Peyer's patch (tissue), 4 donors: ENCODE results near the gene FMO4. TPM values are rescaled to one million over a fixed set of nuclear protein-coding genes. Genes with fewer than 3 reads are reported as not detected.

Experiments used
- DNase-seq, 3 donors: peaks; one replicate each; pipeline ENCODE4 v3.0.0-alpha.2; 2017 to 2019
- H3K27ac ChIP-seq, 4 donors: fragments of 200-600 bp; sonication (generic); one replicate each; pipeline ENCODE4 v1.5.1; 2016 to 2019
- H3K27me3 ChIP-seq, 2 donors: fragments of 200-600 bp; sonication (generic); one replicate each; pipeline ENCODE4 v1.5.1; 2019
- H3K36me3 ChIP-seq, 3 donors: fragments of 200-600 bp; sonication (generic); one replicate each; pipeline ENCODE4 v1.5.1; 2016 to 2019
- H3K4me1 ChIP-seq, 4 donors: fragments of 200-600 bp; sonication (generic); one replicate each; pipeline ENCODE4 v1.5.1; 2016 to 2019
- H3K4me3 ChIP-seq, 4 donors: fragments of 200-600 bp; sonication (generic); 1 replicate in 3 of 4; 2 replicates in 1 of 4; pipeline ENCODE4 v1.5.1; 2016 to 2019; ENCODE audit warnings: mild to moderate bottlenecking in 1 of 4
- H3K9me3 ChIP-seq, 4 donors: fragments of 200-600 bp; sonication (generic); one replicate each; pipeline ENCODE4 v1.5.1; 2016 to 2019; ENCODE audit warnings: mild to moderate bottlenecking in 1 of 4
- POLR2A ChIP-seq, 2 donors: fragments of 450-650 bp; IDR thresholded peaks; one replicate each; pipeline ENCODE4 v1.5.1; 2017; ENCODE audit warnings: antibody characterized with exemption in 2 of 2, mild to moderate bottlenecking in 2 of 2, moderate library complexity in 2 of 2
- total RNA-seq, 4 donors: library from RNA; depleted of rRNA; stranded (reverse); fragments of >200 nt; gene quantifications; one replicate each; pipeline ENCODE4 v1.1.0, GENCODE V29; 2016
- TF ChIP-seq, protein P1 (sequence below), 6 experiments: fragments of 450-650 bp in 4 of 6; fragments of 200-600 bp in 2 of 6; sonication (generic) in 1 of 6; IDR thresholded peaks; one replicate each; pipeline ENCODE4 v1.5.1; 2017 to 2019; ENCODE audit warnings: antibody characterized with exemption in 6 of 6, mild to moderate bottlenecking in 3 of 6, moderate library complexity in 1 of 6

The FMO4 gene
- total RNA-seq, 4 donors from 2014 or later: 9.9 to 33.8 (median 23.1) TPM

DNA sequence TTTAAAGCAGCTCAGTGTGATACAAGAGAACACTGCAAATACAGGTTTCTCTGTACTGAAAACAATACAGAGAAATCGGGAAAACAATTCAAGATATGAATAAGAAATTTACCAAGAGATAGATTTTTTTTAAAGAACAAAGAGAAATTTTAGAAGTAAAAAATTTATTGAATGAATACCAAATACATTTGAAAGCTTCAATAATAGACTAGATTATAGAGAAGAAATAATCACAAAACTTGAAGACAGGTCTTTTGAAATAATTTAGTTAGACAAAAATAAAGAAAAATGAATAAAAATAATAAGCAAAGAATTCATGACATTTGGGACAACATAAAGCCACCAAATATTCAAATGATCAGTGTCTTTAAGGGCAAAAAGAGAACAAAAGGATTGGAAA, 13.6 kb upstream of the FMO4 start:
- no peaks in the 10 kb centered on the region for H3K36me3 ChIP-seq
- no peak overlapping the region for H3K27ac ChIP-seq
- no peak for TF ChIP-seq POLR2A (IDR thresholded peaks at IDR 0.05)
- TF ChIP-seq, protein P1, sequence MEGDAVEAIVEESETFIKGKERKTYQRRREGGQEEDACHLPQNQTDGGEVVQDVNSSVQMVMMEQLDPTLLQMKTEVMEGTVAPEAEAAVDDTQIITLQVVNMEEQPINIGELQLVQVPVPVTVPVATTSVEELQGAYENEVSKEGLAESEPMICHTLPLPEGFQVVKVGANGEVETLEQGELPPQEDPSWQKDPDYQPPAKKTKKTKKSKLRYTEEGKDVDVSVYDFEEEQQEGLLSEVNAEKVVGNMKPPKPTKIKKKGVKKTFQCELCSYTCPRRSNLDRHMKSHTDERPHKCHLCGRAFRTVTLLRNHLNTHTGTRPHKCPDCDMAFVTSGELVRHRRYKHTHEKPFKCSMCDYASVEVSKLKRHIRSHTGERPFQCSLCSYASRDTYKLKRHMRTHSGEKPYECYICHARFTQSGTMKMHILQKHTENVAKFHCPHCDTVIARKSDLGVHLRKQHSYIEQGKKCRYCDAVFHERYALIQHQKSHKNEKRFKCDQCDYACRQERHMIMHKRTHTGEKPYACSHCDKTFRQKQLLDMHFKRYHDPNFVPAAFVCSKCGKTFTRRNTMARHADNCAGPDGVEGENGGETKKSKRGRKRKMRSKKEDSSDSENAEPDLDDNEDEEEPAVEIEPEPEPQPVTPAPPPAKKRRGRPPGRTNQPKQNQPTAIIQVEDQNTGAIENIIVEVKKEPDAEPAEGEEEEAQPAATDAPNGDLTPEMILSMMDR (IDR thresholded peaks at IDR 0.05): no peak
- H3K9me3 ChIP-seq: no peaks in the 10 kb centered on the region
- H3K4me3 ChIP-seq: no peak overlapping the region
- H3K4me1 ChIP-seq: no peaks in the 10 kb centered on the region
- no peaks in the 10 kb centered on the region for H3K27me3 ChIP-seq
- DNase-seq: no peak

DNA sequence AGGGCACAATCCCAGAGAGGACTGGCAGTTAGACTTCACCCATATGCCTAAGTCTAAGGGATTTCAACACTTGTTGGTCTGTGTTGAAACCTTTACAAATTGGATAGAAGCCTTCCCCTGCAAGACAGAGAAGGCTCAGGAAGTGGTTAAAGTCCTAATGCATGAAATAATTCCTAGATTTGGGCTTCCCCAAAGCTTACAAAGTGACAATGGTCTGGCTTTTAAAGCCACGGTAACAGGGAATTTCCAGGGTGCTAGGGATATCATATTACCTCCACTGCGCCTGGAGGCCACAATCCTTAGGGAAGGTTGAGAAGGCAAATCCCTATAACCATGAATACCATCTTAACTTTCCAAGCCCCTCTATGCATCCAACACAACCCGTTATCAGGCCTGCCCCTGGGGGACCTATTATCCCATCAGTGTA, 3.3 kb upstream of the FMO4 start:
- TF ChIP-seq, protein P1 (IDR thresholded peaks at IDR 0.05): no peak
- TF ChIP-seq POLR2A (IDR thresholded peaks at IDR 0.05): no peak
- Histone ChIP-seq H3K9me3 (no peaks in the 10 kb centered on the region), H3K4me1 (peaks cover 0 to 5% (median 0%) of the 10 kb centered on the region in 4 donors), H3K36me3 (no peaks in the 10 kb centered on the region), H3K27me3 (no peaks in the 10 kb centered on the region), H3K27ac (no peak overlapping the region), H3K4me3 (no peak overlapping the region)
- no peak for DNase-seq

DNA sequence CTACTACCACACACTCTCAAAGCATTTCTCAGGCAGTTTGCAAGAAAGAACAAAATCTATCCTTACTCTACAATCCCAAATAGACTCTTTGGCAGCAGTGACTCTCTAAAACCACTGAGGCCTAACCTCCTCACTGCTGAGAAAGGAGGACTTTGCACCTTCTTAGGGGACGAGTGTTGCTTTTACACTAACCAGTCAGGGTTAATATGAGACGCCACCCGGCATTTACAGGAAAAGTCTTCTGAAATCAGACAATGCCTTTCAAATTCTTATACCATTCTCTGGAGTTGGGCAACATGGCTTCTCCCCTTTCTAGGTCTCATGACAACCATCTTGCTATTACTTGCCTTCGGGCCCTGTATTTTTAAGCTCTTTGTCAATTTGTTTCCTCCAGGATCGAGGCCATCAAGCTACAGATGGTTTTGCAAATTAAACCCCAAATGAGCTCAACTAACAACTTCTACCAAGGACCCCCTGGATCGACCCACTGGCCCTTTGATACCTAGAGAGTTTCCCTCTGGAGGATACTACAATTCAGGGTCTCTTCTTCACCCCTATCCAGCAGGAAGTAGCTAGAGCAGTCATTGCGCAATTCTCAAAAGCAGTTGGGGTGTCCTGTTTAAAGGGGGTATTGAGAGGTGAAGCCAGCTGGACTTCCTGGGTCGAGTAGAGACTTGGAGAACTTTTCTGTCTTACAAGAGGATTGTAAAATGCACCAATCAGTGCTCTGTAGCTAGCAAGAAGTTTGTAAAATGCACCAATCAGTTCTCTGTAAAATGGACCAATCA, 2.0 kb upstream of the FMO4 start:
- no peak overlapping the region for H3K4me3 ChIP-seq
- TF ChIP-seq POLR2A (IDR thresholded peaks at IDR 0.05): no peak
- TF ChIP-seq, protein P1 (IDR thresholded peaks at IDR 0.05): no peak
- no peak overlapping the region for H3K27ac ChIP-seq

DNA sequence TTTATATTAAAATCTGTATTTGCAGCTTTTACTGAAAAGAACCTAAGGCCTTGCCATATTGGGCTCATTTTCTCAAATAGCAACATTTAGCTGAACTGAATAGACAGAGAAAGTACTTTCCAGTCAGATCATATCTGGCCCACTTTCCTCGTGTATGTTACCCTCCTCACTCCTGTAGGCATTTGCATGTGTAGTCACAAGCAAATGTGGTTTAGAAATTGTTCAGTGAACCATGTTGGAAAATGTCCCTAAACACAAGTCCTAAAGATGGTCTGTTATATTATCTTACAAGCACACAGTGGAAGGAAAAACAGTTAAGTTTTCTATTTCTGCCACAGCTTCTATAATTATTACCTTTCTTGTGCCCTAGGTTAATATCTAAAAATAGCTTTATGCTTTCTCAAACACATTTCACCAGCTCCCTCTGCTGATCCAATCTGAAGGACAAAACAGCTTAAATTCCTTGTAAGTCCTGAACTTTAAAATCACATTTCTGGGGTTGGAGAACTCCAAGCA, 606 bp upstream of the FMO4 start:
- H3K36me3 ChIP-seq: no peaks in the 10 kb centered on the region
- no peak overlapping the region for H3K4me3 ChIP-seq
- no peaks in the 10 kb centered on the region for H3K27me3 ChIP-seq
- DNase-seq: no peak
- TF ChIP-seq, protein P1 (IDR thresholded peaks at IDR 0.05): no peak
- no peak for TF ChIP-seq POLR2A (IDR thresholded peaks at IDR 0.05)
- H3K4me1 ChIP-seq: peaks cover 0 to 5% (median 0%) of the 10 kb centered on the region in 4 donors
- no peaks in the 10 kb centered on the region for H3K9me3 ChIP-seq
- H3K27ac ChIP-seq: peak overlapping the region; percentile 15 to 75 (median 48)

More for the DNA sequence above, 2.0 kb upstream of the FMO4 start:
- Histone ChIP-seq H3K27me3 (no peaks in the 10 kb centered on the region), H3K36me3 (no peaks in the 10 kb centered on the region), H3K9me3 (no peaks in the 10 kb centered on the region), H3K4me1 (peaks cover 0 to 5% (median 0%) of the 10 kb centered on the region in 4 donors)
- DNase-seq: no peak

DNA sequence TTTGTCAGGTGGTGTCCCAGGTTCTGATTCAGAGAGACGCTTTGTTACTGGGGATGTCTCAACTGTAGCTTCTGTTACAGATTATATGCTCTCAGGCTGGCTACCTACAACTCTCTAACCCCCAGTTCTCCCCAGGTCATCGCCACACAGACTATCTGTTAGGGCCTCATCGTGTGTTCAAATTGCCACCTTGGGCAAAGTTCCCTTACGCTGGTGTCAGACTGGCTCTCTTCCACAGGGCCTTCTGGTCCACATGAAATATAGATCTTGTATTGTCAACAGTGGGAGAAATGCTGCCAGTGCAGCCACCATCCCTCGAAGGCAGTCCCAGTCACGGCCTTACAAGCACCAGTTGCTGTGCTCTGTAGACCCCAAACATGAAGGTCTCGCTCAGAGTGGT, 15.3 kb downstream of the FMO4 start:
- Histone ChIP-seq H3K9me3 (no peaks in the 10 kb centered on the region), H3K4me1 (no peaks in the 10 kb centered on the region), H3K27me3 (no peaks in the 10 kb centered on the region), H3K4me3 (no peak overlapping the region), H3K36me3 (peaks cover 0 to 8% (median 0%) of the 10 kb centered on the region in 3 donors), H3K27ac (no peak overlapping the region)
- TF ChIP-seq, protein P1 (IDR thresholded peaks at IDR 0.05): no peak
- no peak for TF ChIP-seq POLR2A (IDR thresholded peaks at IDR 0.05)
- no peak for DNase-seq
